ENCODE data around the gene PKM. TPM values are rescaled to one million over a fixed set of nuclear protein-coding genes. Genes with fewer than 3 reads are reported as not detected.

Gene PKM
- total and polyA plus RNA-seq, 9 of the 15 experiments (the other 6 are each of a cell fraction or from before 2014, with no cell fraction given) = 140 to 825 (median 383) TPM

GRCh38 chr15:72230197-72231065 lies 559 bp downstream of the PKM start (continued):
- TF ChIP-seq CCNT2 (IDR thresholded peaks at IDR 0.05; ENCODE audit: borderline replicate concordance, extremely low read depth, insufficient read length, low read depth, low read length) = no peak
- no peak for TF ChIP-seq TARDBP (IDR thresholded peaks at IDR 0.05)
- TF ChIP-seq ZBTB43 (CRISPR knock-in tag; IDR thresholded peaks at IDR 0.05) = no peak
- TF ChIP-seq IRF1 (CRISPR knock-in tag; IDR thresholded peaks at IDR 0.05; ENCODE audit: borderline replicate concordance) = no peak
- no peak for TF ChIP-seq RBM14 (IDR thresholded peaks at IDR 0.05; ENCODE audit: borderline replicate concordance, insufficient read depth, low read depth, low read length)
- TF ChIP-seq ZNF518B (CRISPR knock-in tag; IDR thresholded peaks at IDR 0.05) = no peak
- TF ChIP-seq MXI1 (IDR thresholded peaks at IDR 0.05; ENCODE audit: low read depth, low read length) = no peak
- TF ChIP-seq GTF2E2 (tag; IDR thresholded peaks at IDR 0.05) = no peak
- no peak for TF ChIP-seq TSHZ1 (CRISPR knock-in tag; IDR thresholded peaks at IDR 0.05)
- TF ChIP-seq E2F6 (IDR thresholded peaks at IDR 0.05; ENCODE audit: borderline replicate concordance in 1 of 2, extremely low read depth in 1 of 2, insufficient read depth in 1 of 2, insufficient read length in 1 of 2, low read depth in 1 of 2, low read length in 1 of 2, poor library complexity in 1 of 2, severe bottlenecking in 1 of 2) = peak in 1 of 2 experiments; percentile 65
- peak; percentile 59; the same call in 1 of the 2 replicates for TF ChIP-seq PHB2 (IDR thresholded peaks at IDR 0.05; ENCODE audit: low read depth)
- TF ChIP-seq MECOM (CRISPR knock-in tag; IDR thresholded peaks at IDR 0.05) = no peak
- TF ChIP-seq EP400 (IDR thresholded peaks at IDR 0.05) = peak; percentile 62; the same call in 1 of the 2 replicates
